Stimulated activated naive CD8-positive, alpha-beta T cell treated with anti-CD3 and anti-CD28 coated beads, Interleukin-15, amount 100 ng/mL, for 72 hours (primary cell): ENCODE data around the gene LRRC8B.
"Not testable (repeated sequence)": the region's sequence is repeated elsewhere in the genome, so short reads cannot be mapped to it uniquely, and the experiment has no call there.

Experiments used
- ATAC-seq: fragments of 150-1000 bp; cut with Tn5 transposase; 2 replicates; pipeline ENCODE4 v1.10.0; 2021; ENCODE audit warnings: mild to moderate bottlenecking, moderate library complexity
- DNase-seq, 2 donors: peaks; one replicate each; pipeline ENCODE4 v3.0.0; 2021 to 2022
- H3K27ac Mint-ChIP-seq, 2 donors: one replicate each; pipeline ENCODE4 v1.8.0; 2022; ENCODE audit warnings: mild to moderate bottlenecking in 2 of 2, mixed read lengths in 2 of 2, moderate library complexity in 2 of 2
- H3K27me3 Mint-ChIP-seq: one replicate; pipeline ENCODE4 v1.8.0; 2022; ENCODE audit warnings: mixed read lengths
- H3K4me1 Mint-ChIP-seq: one replicate; pipeline ENCODE4 v1.8.0; 2022; ENCODE audit warnings: mild to moderate bottlenecking, mixed read lengths
- H3K4me3 Mint-ChIP-seq, 2 donors: one replicate each; pipeline ENCODE4 v1.8.0; 2022; ENCODE audit warnings: mild to moderate bottlenecking in 2 of 2, mixed read lengths in 2 of 2, moderate library complexity in 1 of 2
- H3K9me3 Mint-ChIP-seq, 2 donors: one replicate each; pipeline ENCODE4 v1.8.0; 2022; ENCODE audit warnings: mixed read lengths in 2 of 2

LRRC8B gene

GRCh38 chr1:89578946-89579684, 54.5 kb downstream of the LRRC8B start:
- no peak overlapping the region for H3K4me3 Mint-ChIP-seq
- H3K9me3 Mint-ChIP-seq, result no peaks in the 10 kb centered on the region
- no peaks in the 10 kb centered on the region for H3K27me3 Mint-ChIP-seq
- DNase-seq (no peak), ATAC-seq (no peak)
- H3K27ac Mint-ChIP-seq, result no peak overlapping the region
- H3K4me1 Mint-ChIP-seq, result peaks cover 32% of the 10 kb centered on the region

- no peak overlapping the region for H3K27ac Mint-ChIP-seq
- ATAC-seq (no peak), DNase-seq (no peak)
- H3K27me3 Mint-ChIP-seq, result no peaks in the 10 kb centered on the region
- H3K9me3 Mint-ChIP-seq, result no peaks in the 10 kb centered on the region
- H3K4me1 Mint-ChIP-seq, result peaks cover 41% of the 10 kb centered on the region
- no peak overlapping the region for H3K4me3 Mint-ChIP-seq
Measured at GRCh38 chr1:89580036-89580435, 55.4 kb downstream of the LRRC8B start.

- Mint-ChIP-seq H3K27ac (peak overlapping the region in 1 of 2 donors; percentile 93), H3K9me3 (no peaks in the 10 kb centered on the region), H3K4me3 (no peak overlapping the region), H3K4me1 (peaks cover 47% of the 10 kb centered on the region), H3K27me3 (no peaks in the 10 kb centered on the region)
- ATAC-seq (peak; percentile 59), DNase-seq (no peak)
Measured at GRCh38 chr1:89581859-89582258, 57.2 kb downstream of the LRRC8B start.

DNA sequence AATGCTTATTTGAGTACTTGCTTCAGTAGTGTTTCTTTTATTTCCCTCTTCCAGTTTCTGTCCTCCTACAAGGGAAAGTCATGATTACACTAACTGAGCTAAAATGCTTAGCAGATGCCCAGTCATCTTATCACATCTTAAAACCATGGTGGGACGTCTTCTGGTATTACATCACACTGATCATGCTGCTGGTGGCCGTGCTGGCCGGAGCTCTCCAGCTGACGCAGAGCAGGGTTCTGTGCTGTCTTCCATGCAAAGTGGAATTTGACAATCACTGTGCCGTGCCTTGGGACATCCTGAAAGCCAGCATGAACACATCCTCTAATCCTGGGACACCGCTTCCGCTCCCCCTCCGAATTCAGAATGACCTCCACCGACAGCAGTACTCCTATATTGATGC, 57.9 kb downstream of the LRRC8B start:
- no peak overlapping the region for H3K27ac Mint-ChIP-seq
- DNase-seq (no peak), ATAC-seq (no peak)
- H3K9me3 Mint-ChIP-seq, result no peaks in the 10 kb centered on the region
- H3K4me1 Mint-ChIP-seq, result peaks cover 51% of the 10 kb centered on the region
- H3K27me3 Mint-ChIP-seq, result no peaks in the 10 kb centered on the region
- no peak overlapping the region for H3K4me3 Mint-ChIP-seq

- Mint-ChIP-seq H3K4me3 (no peak overlapping the region), H3K27ac (no peak overlapping the region), H3K4me1 (peaks cover 62% of the 10 kb centered on the region), H3K9me3 (no peaks in the 10 kb centered on the region), H3K27me3 (no peaks in the 10 kb centered on the region)
- ATAC-seq (no peak), DNase-seq (no peak)
Measured at GRCh38 chr1:89584211-89584610, 59.6 kb downstream of the LRRC8B start.

DNA sequence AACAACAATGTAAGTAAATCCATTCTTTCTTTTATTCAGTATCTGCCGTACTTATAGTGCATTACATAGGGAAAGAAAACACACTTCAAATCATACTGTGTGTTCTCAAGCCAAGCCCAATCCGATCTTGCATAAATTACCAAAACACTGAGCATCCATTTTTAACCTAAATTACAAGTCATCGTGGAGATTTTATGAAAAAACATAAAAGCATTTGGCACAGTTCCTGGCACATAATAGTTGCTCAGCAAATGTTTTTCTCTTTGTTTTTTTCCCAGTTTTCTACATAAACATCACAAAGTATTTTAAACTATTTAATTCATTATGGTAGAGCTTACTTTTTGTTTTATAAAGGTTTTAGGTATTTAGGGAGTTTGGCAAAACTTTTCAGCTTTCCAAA, 60.2 kb downstream of the LRRC8B start:
- ATAC-seq (no peak), DNase-seq (no peak)
- H3K9me3 Mint-ChIP-seq, result no peaks in the 10 kb centered on the region
- no peaks in the 10 kb centered on the region for H3K27me3 Mint-ChIP-seq
- no peak overlapping the region for H3K4me3 Mint-ChIP-seq
- peaks cover 67% of the 10 kb centered on the region for H3K4me1 Mint-ChIP-seq
- H3K27ac Mint-ChIP-seq, result no peak overlapping the region

GRCh38 chr1:89587729-89588161, 63.1 kb downstream of the LRRC8B start:
- no peaks in the 10 kb centered on the region for H3K27me3 Mint-ChIP-seq
- no peak overlapping the region for H3K27ac Mint-ChIP-seq
- no peaks in the 10 kb centered on the region for H3K9me3 Mint-ChIP-seq
- peaks cover 76% of the 10 kb centered on the region for H3K4me1 Mint-ChIP-seq
- H3K4me3 Mint-ChIP-seq, result no peak overlapping the region
- DNase-seq, result no peak
- ATAC-seq, result no peak

DNA sequence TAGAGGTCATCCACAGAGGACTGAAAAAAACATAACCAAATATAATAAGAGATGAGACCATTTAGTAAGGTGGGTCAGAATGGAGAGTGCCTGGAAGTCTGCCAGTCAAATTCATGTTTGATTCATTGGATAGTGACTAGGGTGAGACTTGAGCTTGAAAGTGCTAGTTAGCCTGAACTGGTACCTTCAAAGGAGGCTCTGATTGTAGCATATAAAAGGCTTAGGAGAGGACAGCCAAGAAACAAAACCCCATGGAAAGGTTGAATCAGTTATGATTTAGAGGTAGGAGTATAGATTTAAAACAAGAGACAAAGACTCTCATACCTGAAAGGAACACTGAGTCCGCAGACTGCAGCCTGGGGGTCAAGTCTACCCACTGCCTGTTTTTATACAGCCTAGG, 63.9 kb downstream of the LRRC8B start:
- no peak for DNase-seq
- Mint-ChIP-seq H3K27ac (peak overlapping the region in 1 of 2 donors; percentile 85), H3K9me3 (no peaks in the 10 kb centered on the region), H3K4me1 (peaks cover 82% of the 10 kb centered on the region), H3K4me3 (peak overlapping the region in 1 of 2 donors; percentile 54), H3K27me3 (no peaks in the 10 kb centered on the region)
- ATAC-seq, result no peak

DNA sequence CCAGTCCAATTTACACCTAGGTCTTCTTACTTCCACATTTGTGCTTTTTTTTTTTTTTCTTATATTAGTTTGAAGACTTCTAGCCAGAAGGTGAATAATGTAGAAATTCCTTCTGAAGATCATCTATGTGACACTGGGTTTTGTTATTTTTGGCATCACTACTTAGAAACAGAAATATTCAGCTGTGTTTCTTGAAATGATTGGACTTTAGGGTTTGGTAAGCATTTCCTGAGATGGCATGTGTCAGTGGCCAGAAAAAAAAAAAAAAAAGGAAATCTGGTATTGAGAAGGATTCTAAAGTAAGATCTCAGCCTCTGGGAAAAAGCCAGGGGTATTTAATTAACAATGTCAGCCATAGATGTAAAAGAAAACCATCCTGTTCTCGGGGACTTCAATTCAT, 64.9 kb downstream of the LRRC8B start:
- no peak for DNase-seq
- no peaks in the 10 kb centered on the region for H3K27me3 Mint-ChIP-seq
- H3K4me3 Mint-ChIP-seq, result peak overlapping the region in 1 of 2 donors; percentile 18
- H3K27ac Mint-ChIP-seq, result peak overlapping the region in 1 of 2 donors; percentile 9
- peaks cover 78% of the 10 kb centered on the region for H3K4me1 Mint-ChIP-seq
- H3K9me3 Mint-ChIP-seq, result no peaks in the 10 kb centered on the region
- no peak for ATAC-seq

GRCh38 chr1:89590341-89591080, 65.9 kb downstream of the LRRC8B start:
- Mint-ChIP-seq H3K4me3 (peak overlapping the region in 1 of 2 donors; percentile 2), H3K4me1 (peaks cover 68% of the 10 kb centered on the region), H3K27me3 (no peaks in the 10 kb centered on the region), H3K27ac (no peak overlapping the region), H3K9me3 (no peaks in the 10 kb centered on the region)
- DNase-seq (no peak), ATAC-seq (peak; percentile 78)

DNA sequence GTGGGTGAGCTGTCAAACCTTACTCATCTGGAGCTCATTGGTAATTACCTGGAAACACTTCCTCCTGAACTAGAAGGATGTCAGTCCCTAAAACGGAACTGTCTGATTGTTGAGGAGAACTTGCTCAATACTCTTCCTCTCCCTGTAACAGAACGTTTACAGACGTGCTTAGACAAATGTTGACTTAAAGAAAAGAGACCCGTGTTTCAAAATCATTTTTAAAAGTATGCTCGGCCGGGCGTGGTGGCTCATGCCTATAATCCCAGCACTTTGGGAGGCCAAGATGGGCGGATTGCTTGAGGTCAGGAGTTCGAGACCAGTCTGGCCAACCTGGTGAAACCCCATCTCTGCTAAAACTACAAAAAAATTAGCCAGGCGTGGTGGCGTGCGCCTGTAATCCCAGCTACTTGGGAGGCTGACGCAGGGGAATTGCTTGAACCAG, 68.3 kb downstream of the LRRC8B start:
- H3K27ac Mint-ChIP-seq, result peak overlapping the region in 1 of 2 donors; percentile 54

DNA sequence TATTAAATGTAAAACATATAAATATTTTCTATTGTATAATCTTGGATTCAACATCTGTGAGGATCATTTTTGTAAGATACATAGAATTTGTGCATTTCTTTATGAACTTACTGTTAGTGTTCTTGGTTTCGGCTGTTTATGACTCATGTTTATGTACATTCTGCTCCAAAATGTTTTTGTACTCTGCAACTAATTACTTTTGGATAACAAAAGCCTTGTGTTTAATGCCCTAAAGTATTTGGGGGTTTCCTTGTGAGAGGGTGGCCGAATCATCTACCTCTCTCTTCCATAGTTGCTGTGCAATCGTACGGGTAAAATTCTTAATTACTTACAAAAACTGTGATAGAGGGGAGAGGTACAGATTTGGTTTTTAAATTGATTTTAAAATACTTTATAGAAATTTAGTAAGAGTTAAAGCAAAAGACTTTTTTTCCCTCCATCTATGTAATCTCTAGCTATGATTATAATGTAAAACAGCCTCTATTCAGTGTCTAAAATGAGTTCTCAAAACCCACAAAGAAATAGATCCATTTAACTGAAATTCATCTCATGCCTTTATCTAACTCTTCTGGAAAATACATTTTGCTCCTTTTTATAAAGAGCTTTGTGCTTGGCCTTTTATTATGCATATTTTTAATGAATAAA, 69.6 kb downstream of the LRRC8B start:
- Mint-ChIP-seq H3K4me1 (peaks cover 75% of the 10 kb centered on the region), H3K4me3 (no peak overlapping the region), H3K27ac (no peak overlapping the region), H3K27me3 (no peaks in the 10 kb centered on the region), H3K9me3 (no peaks in the 10 kb centered on the region)
- DNase-seq (no peak), ATAC-seq (no peak)

More for the DNA sequence above, 68.3 kb downstream of the LRRC8B start:
- peaks cover 75% of the 10 kb centered on the region for H3K4me1 Mint-ChIP-seq
- ATAC-seq, H3K27me3 Mint-ChIP-seq, DNase-seq, H3K4me3 Mint-ChIP-seq, H3K9me3 Mint-ChIP-seq: not testable (repeated sequence)

DNA sequence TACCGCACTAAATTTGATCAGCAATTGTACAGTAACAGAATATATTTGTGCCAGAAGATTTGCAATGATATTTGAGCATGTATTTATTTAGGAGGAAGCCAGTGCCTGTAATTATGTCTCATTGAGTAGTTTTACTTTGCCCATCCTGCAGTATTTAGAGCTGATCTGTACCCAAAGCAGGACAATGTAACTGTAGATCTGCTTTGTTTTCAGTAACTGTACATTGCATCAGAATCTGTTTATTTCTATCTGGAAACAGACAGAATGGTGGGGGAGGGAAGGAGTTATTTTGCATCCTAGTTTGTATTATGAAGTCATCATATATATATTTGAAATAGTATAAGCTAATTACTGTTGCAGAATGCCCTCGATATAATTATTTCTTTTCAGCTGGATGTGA, 72.1 kb downstream of the LRRC8B start:
- no peak overlapping the region for H3K4me3 Mint-ChIP-seq
- no peak for DNase-seq
- H3K27me3 Mint-ChIP-seq, result no peaks in the 10 kb centered on the region
- H3K9me3 Mint-ChIP-seq, result no peaks in the 10 kb centered on the region
- no peak for ATAC-seq
- H3K4me1 Mint-ChIP-seq, result peaks cover 75% of the 10 kb centered on the region
- H3K27ac Mint-ChIP-seq, result no peak overlapping the region

- no peaks in the 10 kb centered on the region for H3K9me3 Mint-ChIP-seq
- peaks cover 75% of the 10 kb centered on the region for H3K4me1 Mint-ChIP-seq
- peak overlapping the region in 1 of 2 donors; percentile 13 for H3K27ac Mint-ChIP-seq
- no peak overlapping the region for H3K4me3 Mint-ChIP-seq
- peak; percentile 39 for ATAC-seq
- no peaks in the 10 kb centered on the region for H3K27me3 Mint-ChIP-seq
- no peak for DNase-seq
Measured at GRCh38 chr1:89598450-89599331, 74.1 kb downstream of the LRRC8B start.

DNA sequence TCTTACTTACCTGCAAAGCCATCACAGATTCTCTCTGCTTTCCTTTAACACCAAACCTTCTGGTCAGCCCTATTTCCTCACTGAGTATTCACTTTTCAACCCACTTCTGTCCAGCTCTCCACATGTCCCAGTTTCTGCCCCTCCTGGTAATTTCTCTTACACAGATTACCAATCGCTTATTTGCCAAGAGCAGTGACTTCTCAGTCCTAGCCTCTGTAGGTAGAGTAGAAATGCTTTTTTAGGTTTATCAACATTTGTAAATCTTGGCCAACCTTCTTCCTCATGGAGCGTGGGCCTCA, 74.7 kb downstream of the LRRC8B start:
- ATAC-seq, result no peak
- Mint-ChIP-seq H3K9me3 (no peaks in the 10 kb centered on the region), H3K27me3 (no peaks in the 10 kb centered on the region), H3K4me3 (no peak overlapping the region), H3K4me1 (peaks cover 77% of the 10 kb centered on the region), H3K27ac (peak overlapping the region; percentile 5 to 13)
- no peak for DNase-seq
